DND-41 (cell line): Measurements from ENCODE around the gene ZNF277.

Source experiments
- CTCF ChIP-seq: IDR thresholded peaks from 2 replicates; pipeline ENCODE4 v1.5.1; 2012; ENCODE audit warnings: borderline replicate concordance, low read length, moderate library complexity, mild to moderate bottlenecking; ENCODE audit not compliant: poor library complexity, severe bottlenecking; ENCODE audit errors: extremely low read depth
- EZH2 ChIP-seq: IDR thresholded peaks from 3 replicates; pipeline ENCODE4 v1.6.1; 2012; ENCODE audit warnings: borderline replicate concordance, low read depth, mild to moderate bottlenecking, moderate library complexity, low read length, inconsistent platforms; ENCODE audit not compliant: severe bottlenecking

- TF ChIP-seq CTCF (no peak), EZH2 (no peak)
Measured at GRCh38 chr7:112362731-112363131, 156.2 kb downstream of the ZNF277 start.
